HEK293 (cell line): Measurements from ENCODE around the gene FRA10AC1.

Source experiments
- CTCF ChIA-PET: fragments of 350-600 bp; formaldehyde crosslinking; extraction: SDS; loops from one replicate; lab custom pipeline; 2021; ENCODE audit warnings: antibody characterized with exemption; lab: Yijun Ruan, JAX
- POLR2A ChIA-PET: fragments of 300-600 bp; formaldehyde crosslinking; extraction: SDS; loops from one replicate; lab custom pipeline; 2020; ENCODE audit warnings: antibody characterized with exemption, inconsistent platforms; lab: Yijun Ruan, JAX
- H3K27ac ChIP-seq: fragments of 200-500 bp; sonication (Bioruptor generic); 2 replicates; pipeline ENCODE4 v1.5.1; 2014; ENCODE audit warnings: low read depth, low read length, control low read depth, inconsistent platforms; ENCODE audit errors: extremely low read depth
- H3K36me3 ChIP-seq, 2 experiments: fragments of 200-500 bp in 1 of 2; sonication (Bioruptor generic) in 1 of 2; 1 replicate in 1 of 2; 2 replicates in 1 of 2; pipeline ENCODE4 v1.5.1; 2014 to 2017; ENCODE audit warnings: inconsistent platforms in 2 of 2, low read length in 2 of 2; ENCODE audit not compliant: control insufficient read depth in 2 of 2, insufficient read depth in 1 of 2
- H3K4me1 ChIP-seq: fragments of 200-500 bp; sonication (Bioruptor generic); 2 replicates; pipeline ENCODE4 v1.5.1; 2014; ENCODE audit warnings: mild to moderate bottlenecking, low read length, inconsistent platforms; ENCODE audit not compliant: control insufficient read depth, insufficient read depth
- H3K4me3 ChIP-seq: 2 replicates; pipeline ENCODE4 v1.5.1; 2011; ENCODE audit warnings: low read depth, mild to moderate bottlenecking, control low read depth, low read length, moderate library complexity
- H3K9me3 ChIP-seq: fragments of 200-500 bp; sonication (Bioruptor generic); 2 replicates; pipeline ENCODE4 v1.5.1; 2014; ENCODE audit warnings: low read depth, low read length, inconsistent platforms; ENCODE audit not compliant: control insufficient read depth, insufficient read depth
- FEZF1 ChIP-seq: fragments of 450-650 bp; formaldehyde crosslinking; IDR thresholded peaks from 2 replicates; pipeline ENCODE4 v1.5.1; 2016; ENCODE audit warnings: missing biosample characterization, missing genetic modification characterization
- ZEB2 ChIP-seq: fragments of 450-650 bp; formaldehyde crosslinking; IDR thresholded peaks from 2 replicates; pipeline ENCODE4 v1.5.1; 2016; ENCODE audit warnings: missing biosample characterization, missing genetic modification characterization
- ZFP41 ChIP-seq: fragments of 450-650 bp; formaldehyde crosslinking; IDR thresholded peaks from 2 replicates; pipeline ENCODE4 v1.5.1; 2016; ENCODE audit warnings: missing biosample characterization, missing genetic modification characterization, borderline replicate concordance
- ZNF16 ChIP-seq: fragments of 450-650 bp; formaldehyde crosslinking; IDR thresholded peaks from 2 replicates; pipeline ENCODE4 v1.5.1; 2016; ENCODE audit warnings: low read depth, missing biosample characterization, missing genetic modification characterization
- ZNF19 ChIP-seq: fragments of 450-650 bp; formaldehyde crosslinking; IDR thresholded peaks from 2 replicates; pipeline ENCODE4; 2016; ENCODE audit warnings: missing biosample characterization, missing genetic modification characterization, low read depth
- ZNF223 ChIP-seq: fragments of 450-650 bp; formaldehyde crosslinking; IDR thresholded peaks from 2 replicates; pipeline ENCODE4 v1.5.1; 2016; ENCODE audit warnings: missing biosample characterization, missing genetic modification characterization
- ZNF239 ChIP-seq: fragments of 450-650 bp; formaldehyde crosslinking; IDR thresholded peaks from 2 replicates; pipeline ENCODE4 v1.5.1; 2016; ENCODE audit warnings: missing biosample characterization, missing genetic modification characterization
- ZNF747 ChIP-seq: fragments of 450-650 bp; formaldehyde crosslinking; IDR thresholded peaks from 2 replicates; pipeline ENCODE4 v1.5.1; 2016; ENCODE audit warnings: missing biosample characterization, missing genetic modification characterization
- ZNF776 ChIP-seq: fragments of 450-650 bp; formaldehyde crosslinking; IDR thresholded peaks from 2 replicates; pipeline ENCODE4 v1.5.0; 2017; ENCODE audit warnings: missing biosample characterization, missing genetic modification characterization, borderline replicate concordance
- ZNF837 ChIP-seq: fragments of 450-650 bp; formaldehyde crosslinking; IDR thresholded peaks from 2 replicates; pipeline ENCODE4 v1.5.1; 2016; ENCODE audit warnings: missing biosample characterization, missing genetic modification characterization
- TF ChIP-seq, protein P1 (sequence below): fragments of 450-650 bp; formaldehyde crosslinking; IDR thresholded peaks from 2 replicates; pipeline ENCODE4 v1.5.1; 2016; ENCODE audit warnings: missing biosample characterization, missing genetic modification characterization
- TF ChIP-seq, protein P2 (sequence below): fragments of 450-650 bp; formaldehyde crosslinking; IDR thresholded peaks from 2 replicates; pipeline ENCODE4 v1.5.1; 2016; ENCODE audit warnings: missing biosample characterization, missing genetic modification characterization
- TF ChIP-seq, protein P3 (sequence below): fragments of 450-650 bp; formaldehyde crosslinking; IDR thresholded peaks from 2 replicates; pipeline ENCODE4 v1.5.1; 2017; ENCODE audit warnings: missing biosample characterization, missing genetic modification characterization
- TF ChIP-seq, protein P4 (sequence below): fragments of 450-650 bp; formaldehyde crosslinking; IDR thresholded peaks from 2 replicates; pipeline ENCODE4 v1.5.1; 2016; ENCODE audit warnings: missing biosample characterization, missing genetic modification characterization, borderline replicate concordance
- TF ChIP-seq, protein P5 (sequence below): fragments of 450-650 bp; IDR thresholded peaks from 2 replicates; pipeline ENCODE4 v1.5.1; 2018; ENCODE audit warnings: missing biosample characterization, mild to moderate bottlenecking, missing genetic modification characterization
- TF ChIP-seq, protein P6 (sequence below): fragments of 450-650 bp; formaldehyde crosslinking; IDR thresholded peaks from 2 replicates; pipeline ENCODE4 v1.5.1; 2017; ENCODE audit warnings: missing biosample characterization, missing genetic modification characterization
- TF ChIP-seq, protein P7 (sequence below): fragments of 450-650 bp; formaldehyde crosslinking; IDR thresholded peaks from 2 replicates; pipeline ENCODE4 v1.5.1; 2016; ENCODE audit warnings: missing biosample characterization, missing genetic modification characterization, low read depth
- TF ChIP-seq, protein P8 (sequence below): fragments of 450-650 bp; formaldehyde crosslinking; IDR thresholded peaks from 2 replicates; pipeline ENCODE4 v1.5.1; 2016; ENCODE audit warnings: missing biosample characterization, missing genetic modification characterization
- TF ChIP-seq, protein P9 (sequence below): fragments of 450-650 bp; formaldehyde crosslinking; IDR thresholded peaks from 2 replicates; pipeline ENCODE4 v1.5.1; 2016; ENCODE audit warnings: missing biosample characterization, missing genetic modification characterization, low read depth

The FRA10AC1 gene

DNA sequence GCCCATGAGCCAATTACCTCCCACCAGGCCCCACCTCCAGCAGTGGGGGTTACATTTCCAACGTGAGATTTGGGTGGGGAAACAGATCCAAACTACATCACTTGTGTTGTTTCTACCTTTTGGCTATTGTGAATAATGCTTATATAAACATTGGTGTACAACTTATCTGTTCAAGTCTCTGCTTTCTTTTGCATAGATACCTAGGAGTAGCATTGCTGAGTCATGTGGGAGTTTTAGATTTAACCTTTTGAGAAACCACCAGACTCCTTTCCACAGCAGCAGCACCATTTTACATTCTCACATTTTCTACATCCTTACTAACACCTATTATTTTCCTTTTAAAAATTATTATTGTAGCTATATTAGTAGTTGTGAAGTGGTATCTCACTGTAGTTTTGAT lies 14.4 kb upstream of the FRA10AC1 start (continued):
- TF ChIP-seq, protein P1, sequence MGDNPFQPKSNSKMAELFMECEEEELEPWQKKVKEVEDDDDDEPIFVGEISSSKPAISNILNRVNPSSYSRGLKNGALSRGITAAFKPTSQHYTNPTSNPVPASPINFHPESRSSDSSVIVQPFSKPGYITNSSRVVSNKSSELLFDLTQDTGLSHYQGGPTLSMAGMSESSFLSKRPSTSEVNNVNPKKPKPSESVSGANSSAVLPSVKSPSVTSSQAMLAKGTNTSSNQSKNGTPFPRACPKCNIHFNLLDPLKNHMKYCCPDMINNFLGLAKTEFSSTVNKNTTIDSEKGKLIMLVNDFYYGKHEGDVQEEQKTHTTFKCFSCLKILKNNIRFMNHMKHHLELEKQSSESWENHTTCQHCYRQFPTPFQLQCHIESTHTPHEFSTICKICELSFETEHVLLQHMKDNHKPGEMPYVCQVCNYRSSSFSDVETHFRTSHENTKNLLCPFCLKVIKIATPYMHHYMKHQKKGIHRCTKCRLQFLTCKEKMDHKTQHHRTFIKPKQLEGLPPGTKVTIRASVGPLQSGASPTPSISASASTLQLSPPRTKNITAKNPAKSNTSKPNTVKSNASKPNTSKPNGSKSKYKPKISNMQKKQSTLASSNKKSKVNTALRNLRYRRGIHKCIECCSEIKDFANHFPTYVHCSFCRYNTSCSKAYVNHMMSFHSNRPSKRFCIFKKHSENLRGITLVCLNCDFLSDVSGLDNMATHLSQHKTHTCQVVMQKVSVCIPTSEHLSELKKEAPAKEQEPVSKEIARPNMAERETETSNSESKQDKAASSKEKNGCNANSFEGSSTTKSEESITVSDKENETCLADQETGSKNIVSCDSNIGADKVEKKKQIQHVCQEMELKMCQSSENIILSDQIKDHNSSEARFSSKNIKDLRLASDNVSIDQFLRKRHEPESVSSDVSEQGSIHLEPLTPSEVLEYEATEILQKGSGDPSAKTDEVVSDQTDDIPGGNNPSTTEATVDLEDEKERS (tag by site-specific recombination), result no peak
- TF ChIP-seq ZNF223 (tag by site-specific recombination) (no peak), ZNF16 (tag by site-specific recombination) (no peak)
- TF ChIP-seq, protein P2, sequence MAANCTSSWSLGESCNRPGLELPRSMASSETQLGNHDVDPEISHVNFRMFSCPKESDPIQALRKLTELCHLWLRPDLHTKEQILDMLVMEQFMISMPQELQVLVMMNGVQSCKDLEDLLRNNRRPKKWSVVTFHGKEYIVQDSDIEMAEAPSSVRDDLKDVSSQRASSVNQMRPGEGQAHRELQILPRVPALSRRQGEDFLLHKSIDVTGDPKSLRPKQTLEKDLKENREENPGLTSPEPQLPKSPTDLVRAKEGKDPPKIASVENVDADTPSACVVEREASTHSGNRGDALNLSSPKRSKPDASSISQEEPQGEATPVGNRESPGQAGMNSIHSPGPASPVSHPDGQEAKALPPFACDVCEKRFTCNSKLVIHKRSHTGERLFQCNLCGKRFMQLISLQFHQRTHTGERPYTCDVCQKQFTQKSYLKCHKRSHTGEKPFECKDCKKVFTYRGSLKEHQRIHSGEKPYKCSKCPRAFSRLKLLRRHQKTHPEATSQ, result no peak
- TF ChIP-seq, protein P3, sequence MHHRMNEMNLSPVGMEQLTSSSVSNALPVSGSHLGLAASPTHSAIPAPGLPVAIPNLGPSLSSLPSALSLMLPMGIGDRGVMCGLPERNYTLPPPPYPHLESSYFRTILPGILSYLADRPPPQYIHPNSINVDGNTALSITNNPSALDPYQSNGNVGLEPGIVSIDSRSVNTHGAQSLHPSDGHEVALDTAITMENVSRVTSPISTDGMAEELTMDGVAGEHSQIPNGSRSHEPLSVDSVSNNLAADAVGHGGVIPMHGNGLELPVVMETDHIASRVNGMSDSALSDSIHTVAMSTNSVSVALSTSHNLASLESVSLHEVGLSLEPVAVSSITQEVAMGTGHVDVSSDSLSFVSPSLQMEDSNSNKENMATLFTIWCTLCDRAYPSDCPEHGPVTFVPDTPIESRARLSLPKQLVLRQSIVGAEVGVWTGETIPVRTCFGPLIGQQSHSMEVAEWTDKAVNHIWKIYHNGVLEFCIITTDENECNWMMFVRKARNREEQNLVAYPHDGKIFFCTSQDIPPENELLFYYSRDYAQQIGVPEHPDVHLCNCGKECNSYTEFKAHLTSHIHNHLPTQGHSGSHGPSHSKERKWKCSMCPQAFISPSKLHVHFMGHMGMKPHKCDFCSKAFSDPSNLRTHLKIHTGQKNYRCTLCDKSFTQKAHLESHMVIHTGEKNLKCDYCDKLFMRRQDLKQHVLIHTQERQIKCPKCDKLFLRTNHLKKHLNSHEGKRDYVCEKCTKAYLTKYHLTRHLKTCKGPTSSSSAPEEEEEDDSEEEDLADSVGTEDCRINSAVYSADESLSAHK, result no peak

DNA sequence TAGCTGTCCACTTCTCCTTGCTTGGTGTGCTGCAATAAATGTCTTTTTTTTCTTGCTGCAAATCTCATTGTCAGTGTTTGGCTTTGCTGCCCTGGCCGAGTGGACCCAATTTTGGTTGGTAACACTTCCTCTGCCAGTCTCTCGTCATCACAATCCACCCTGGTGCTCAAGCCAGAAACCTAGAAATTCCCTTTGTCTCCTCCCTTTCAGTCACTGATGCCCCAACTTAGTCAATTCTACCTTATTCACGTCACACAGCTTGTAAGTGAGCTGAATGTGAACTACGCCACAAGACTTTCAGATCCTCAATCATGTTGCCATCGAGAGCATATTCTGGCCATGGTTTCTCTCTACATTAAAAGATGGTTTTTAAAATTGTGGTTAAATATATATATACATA lies 13.0 kb upstream of the FRA10AC1 start:
- ChIA-PET CTCF (no interaction called here), POLR2A (no interaction called here)
- H3K4me1 ChIP-seq, result no peaks in the 10 kb centered on the region
- no peaks in the 10 kb centered on the region for H3K9me3 ChIP-seq
- H3K36me3 ChIP-seq, result no peaks in the 10 kb centered on the region
- no peak overlapping the region for H3K27ac ChIP-seq
- H3K4me3 ChIP-seq, result no peak overlapping the region
- TF ChIP-seq, protein P4, sequence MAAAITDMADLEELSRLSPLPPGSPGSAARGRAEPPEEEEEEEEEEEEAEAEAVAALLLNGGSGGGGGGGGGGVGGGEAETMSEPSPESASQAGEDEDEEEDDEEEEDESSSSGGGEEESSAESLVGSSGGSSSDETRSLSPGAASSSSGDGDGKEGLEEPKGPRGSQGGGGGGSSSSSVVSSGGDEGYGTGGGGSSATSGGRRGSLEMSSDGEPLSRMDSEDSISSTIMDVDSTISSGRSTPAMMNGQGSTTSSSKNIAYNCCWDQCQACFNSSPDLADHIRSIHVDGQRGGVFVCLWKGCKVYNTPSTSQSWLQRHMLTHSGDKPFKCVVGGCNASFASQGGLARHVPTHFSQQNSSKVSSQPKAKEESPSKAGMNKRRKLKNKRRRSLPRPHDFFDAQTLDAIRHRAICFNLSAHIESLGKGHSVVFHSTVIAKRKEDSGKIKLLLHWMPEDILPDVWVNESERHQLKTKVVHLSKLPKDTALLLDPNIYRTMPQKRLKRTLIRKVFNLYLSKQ (tag by site-specific recombination), result no peak
- TF ChIP-seq ZNF837 (tag by site-specific recombination) (no peak), ZNF776 (tag by site-specific recombination) (no peak), ZEB2 (tag by site-specific recombination) (no peak), ZNF19 (tag by site-specific recombination) (no peak), ZFP41 (tag by site-specific recombination) (no peak), ZNF747 (tag by site-specific recombination) (no peak), FEZF1 (tag by site-specific recombination) (no peak), ZNF239 (tag by site-specific recombination) (no peak)
- TF ChIP-seq, protein P5, sequence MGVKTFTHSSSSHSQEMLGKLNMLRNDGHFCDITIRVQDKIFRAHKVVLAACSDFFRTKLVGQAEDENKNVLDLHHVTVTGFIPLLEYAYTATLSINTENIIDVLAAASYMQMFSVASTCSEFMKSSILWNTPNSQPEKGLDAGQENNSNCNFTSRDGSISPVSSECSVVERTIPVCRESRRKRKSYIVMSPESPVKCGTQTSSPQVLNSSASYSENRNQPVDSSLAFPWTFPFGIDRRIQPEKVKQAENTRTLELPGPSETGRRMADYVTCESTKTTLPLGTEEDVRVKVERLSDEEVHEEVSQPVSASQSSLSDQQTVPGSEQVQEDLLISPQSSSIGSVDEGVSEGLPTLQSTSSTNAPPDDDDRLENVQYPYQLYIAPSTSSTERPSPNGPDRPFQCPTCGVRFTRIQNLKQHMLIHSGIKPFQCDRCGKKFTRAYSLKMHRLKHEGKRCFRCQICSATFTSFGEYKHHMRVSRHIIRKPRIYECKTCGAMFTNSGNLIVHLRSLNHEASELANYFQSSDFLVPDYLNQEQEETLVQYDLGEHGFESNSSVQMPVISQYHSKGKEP (tag by site-specific recombination), result no peak
- TF ChIP-seq, protein P6, sequence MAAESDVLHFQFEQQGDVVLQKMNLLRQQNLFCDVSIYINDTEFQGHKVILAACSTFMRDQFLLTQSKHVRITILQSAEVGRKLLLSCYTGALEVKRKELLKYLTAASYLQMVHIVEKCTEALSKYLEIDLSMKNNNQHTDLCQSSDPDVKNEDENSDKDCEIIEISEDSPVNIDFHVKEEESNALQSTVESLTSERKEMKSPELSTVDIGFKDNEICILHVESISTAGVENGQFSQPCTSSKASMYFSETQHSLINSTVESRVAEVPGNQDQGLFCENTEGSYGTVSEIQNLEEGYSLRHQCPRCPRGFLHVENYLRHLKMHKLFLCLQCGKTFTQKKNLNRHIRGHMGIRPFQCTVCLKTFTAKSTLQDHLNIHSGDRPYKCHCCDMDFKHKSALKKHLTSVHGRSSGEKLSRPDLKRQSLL (tag by site-specific recombination), result no peak
- TF ChIP-seq, protein P7, sequence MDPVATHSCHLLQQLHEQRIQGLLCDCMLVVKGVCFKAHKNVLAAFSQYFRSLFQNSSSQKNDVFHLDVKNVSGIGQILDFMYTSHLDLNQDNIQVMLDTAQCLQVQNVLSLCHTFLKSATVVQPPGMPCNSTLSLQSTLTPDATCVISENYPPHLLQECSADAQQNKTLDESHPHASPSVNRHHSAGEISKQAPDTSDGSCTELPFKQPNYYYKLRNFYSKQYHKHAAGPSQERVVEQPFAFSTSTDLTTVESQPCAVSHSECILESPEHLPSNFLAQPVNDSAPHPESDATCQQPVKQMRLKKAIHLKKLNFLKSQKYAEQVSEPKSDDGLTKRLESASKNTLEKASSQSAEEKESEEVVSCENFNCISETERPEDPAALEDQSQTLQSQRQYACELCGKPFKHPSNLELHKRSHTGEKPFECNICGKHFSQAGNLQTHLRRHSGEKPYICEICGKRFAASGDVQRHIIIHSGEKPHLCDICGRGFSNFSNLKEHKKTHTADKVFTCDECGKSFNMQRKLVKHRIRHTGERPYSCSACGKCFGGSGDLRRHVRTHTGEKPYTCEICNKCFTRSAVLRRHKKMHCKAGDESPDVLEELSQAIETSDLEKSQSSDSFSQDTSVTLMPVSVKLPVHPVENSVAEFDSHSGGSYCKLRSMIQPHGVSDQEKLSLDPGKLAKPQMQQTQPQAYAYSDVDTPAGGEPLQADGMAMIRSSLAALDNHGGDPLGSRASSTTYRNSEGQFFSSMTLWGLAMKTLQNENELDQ, result no peak
- TF ChIP-seq, protein P8, sequence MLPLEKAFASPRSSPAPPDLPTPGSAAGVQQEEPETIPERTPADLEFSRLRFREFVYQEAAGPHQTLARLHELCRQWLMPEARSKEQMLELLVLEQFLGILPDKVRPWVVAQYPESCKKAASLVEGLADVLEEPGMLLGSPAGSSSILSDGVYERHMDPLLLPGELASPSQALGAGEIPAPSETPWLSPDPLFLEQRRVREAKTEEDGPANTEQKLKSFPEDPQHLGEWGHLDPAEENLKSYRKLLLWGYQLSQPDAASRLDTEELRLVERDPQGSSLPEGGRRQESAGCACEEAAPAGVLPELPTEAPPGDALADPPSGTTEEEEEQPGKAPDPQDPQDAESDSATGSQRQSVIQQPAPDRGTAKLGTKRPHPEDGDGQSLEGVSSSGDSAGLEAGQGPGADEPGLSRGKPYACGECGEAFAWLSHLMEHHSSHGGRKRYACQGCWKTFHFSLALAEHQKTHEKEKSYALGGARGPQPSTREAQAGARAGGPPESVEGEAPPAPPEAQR (tag by site-specific recombination), result no peak
- TF ChIP-seq, protein P9, sequence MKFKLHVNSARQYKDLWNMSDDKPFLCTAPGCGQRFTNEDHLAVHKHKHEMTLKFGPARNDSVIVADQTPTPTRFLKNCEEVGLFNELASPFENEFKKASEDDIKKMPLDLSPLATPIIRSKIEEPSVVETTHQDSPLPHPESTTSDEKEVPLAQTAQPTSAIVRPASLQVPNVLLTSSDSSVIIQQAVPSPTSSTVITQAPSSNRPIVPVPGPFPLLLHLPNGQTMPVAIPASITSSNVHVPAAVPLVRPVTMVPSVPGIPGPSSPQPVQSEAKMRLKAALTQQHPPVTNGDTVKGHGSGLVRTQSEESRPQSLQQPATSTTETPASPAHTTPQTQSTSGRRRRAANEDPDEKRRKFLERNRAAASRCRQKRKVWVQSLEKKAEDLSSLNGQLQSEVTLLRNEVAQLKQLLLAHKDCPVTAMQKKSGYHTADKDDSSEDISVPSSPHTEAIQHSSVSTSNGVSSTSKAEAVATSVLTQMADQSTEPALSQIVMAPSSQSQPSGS, result no peak
